K562 (cell line): Measurements from ENCODE around the gene KCNK2. TPM values are rescaled to one million over a fixed set of nuclear protein-coding genes. Genes with fewer than 3 reads are reported as not detected.

ENCODE experiments used
- ATAC-seq: fragments of 200-7000 bp; cut with Tn5 transposase; 3 replicates; pipeline ENCODE4 v1.9.1; 2020; ENCODE audit warnings: moderate library complexity
- BruUV-seq: library from RNA; stranded (reverse); fragments of 400-500 nt; replicated peaks from 2 replicates; lab custom pipeline; 2021; lab: Mats Ljungman, UMichigan
- CTCF ChIA-PET: fragments of 300-600 bp; formaldehyde crosslinking; extraction: SDS; loops from one replicate; lab custom pipeline; 2021; ENCODE audit warnings: low intra/inter-chr PET ratio; lab: Yijun Ruan, JAX
- POLR2A ChIA-PET: fragments of 300-600, 350-650 bp; sonication (Branson Sonifier 250); formaldehyde crosslinking; extraction: SDS; loops from one replicate; lab custom pipeline; 2021; ENCODE audit warnings: antibody characterized with exemption, inconsistent platforms; lab: Yijun Ruan, JAX
- DNase-seq, 4 experiments: peaks; one replicate each; pipeline versions ENCODE4 v3.0.0 to v3.0.0-alpha.2; 2011 to 2018; ENCODE audit warnings: low spot score in 3 of 4, mixed read lengths in 3 of 4; ENCODE audit errors: extremely low read depth in 1 of 4
- FAIRE-seq: peaks from 2 replicates; lab custom pipeline; 2011; peaks lifted over from hg19 to GRCh38; lab: Jason Lieb, UNC
- H2AFZ ChIP-seq: 2 replicates; pipeline ENCODE4 v1.6.0; 2011; ENCODE audit warnings: low read depth, low read length, control low read depth, inconsistent platforms
- H3K27ac ChIP-seq: fragments of 200-600 bp; 3 replicates; pipeline ENCODE4 v1.8.0; 2011; ENCODE audit warnings: low read depth, mild to moderate bottlenecking, control low read depth, inconsistent platforms, low read length, moderate library complexity, mixed read lengths; ENCODE audit errors: extremely low read depth
- H3K27me3 ChIP-seq, 2 experiments: fragments of 300-600 bp in 1 of 2; 2 replicates in 1 of 2; 3 replicates in 1 of 2; pipeline versions ENCODE4 v1.6.0 to v1.8.0; 2011; ENCODE audit warnings: inconsistent platforms in 2 of 2, low read length in 2 of 2, mild to moderate bottlenecking in 1 of 2, mixed read lengths in 1 of 2, moderate library complexity in 1 of 2; ENCODE audit not compliant: control insufficient read depth in 2 of 2, insufficient read depth in 2 of 2
- H3K36me3 ChIP-seq: fragments of 300-600 bp; 3 replicates; pipeline ENCODE4 v1.8.0; 2011; ENCODE audit warnings: mild to moderate bottlenecking, low read length, inconsistent platforms; ENCODE audit not compliant: control insufficient read depth, insufficient read depth
- H3K4me1 ChIP-seq, 2 experiments: fragments of 200-600 bp in 1 of 2; replicated peaks in 1 of 2; 2 replicates in 1 of 2; 3 replicates in 1 of 2; pipeline versions ENCODE4 v1.5.1 to v1.8.0; 2011; ENCODE audit warnings: inconsistent platforms in 2 of 2, low read length in 2 of 2, mild to moderate bottlenecking in 1 of 2, mixed read lengths in 1 of 2, moderate library complexity in 1 of 2; ENCODE audit not compliant: control insufficient read depth in 2 of 2, insufficient read depth in 2 of 2
- H3K4me2 ChIP-seq: 2 replicates; pipeline ENCODE4 v1.6.1; 2011; ENCODE audit warnings: low read length, control low read depth, inconsistent platforms, mixed read lengths; ENCODE audit not compliant: insufficient read depth
- H3K4me3 ChIP-seq: fragments of 200-600 bp; sonication (generic), shearing (Covaris generic); 2 replicates; pipeline ENCODE4 v1.5.1; 2016; ENCODE audit warnings: control low read depth, inconsistent platforms
- H3K79me2 ChIP-seq: fragments of 200-600 bp; 3 replicates; pipeline ENCODE4 v1.8.0; 2011; ENCODE audit warnings: low read length, inconsistent platforms; ENCODE audit not compliant: control insufficient read depth, insufficient read depth
- H3K9ac ChIP-seq, 2 experiments: 2 replicates each; pipeline versions ENCODE4 v1.6.0 to v1.6.1; 2011; ENCODE audit warnings: low read depth in 2 of 2, low read length in 2 of 2, control low read depth in 1 of 2, inconsistent platforms in 1 of 2, mild to moderate bottlenecking in 1 of 2, mixed read lengths in 1 of 2; ENCODE audit not compliant: insufficient read depth in 1 of 2
- H3K9me1 ChIP-seq: one replicate; pipeline ENCODE4 v1.6.0; 2011; ENCODE audit warnings: inconsistent platforms, mild to moderate bottlenecking, low read length, moderate library complexity; ENCODE audit not compliant: control insufficient read depth, insufficient read depth
- H3K9me3 ChIP-seq: replicated peaks from 2 replicates; pipeline ENCODE4 v1.5.1; 2011; ENCODE audit warnings: low read depth, low read length, inconsistent platforms; ENCODE audit not compliant: control insufficient read depth, insufficient read depth
- H4K20me1 ChIP-seq: replicated peaks from 2 replicates; pipeline ENCODE4 v1.6.1; 2011; ENCODE audit warnings: low read length, inconsistent platforms, mixed read lengths; ENCODE audit not compliant: control insufficient read depth, insufficient read depth
- ATF1 ChIP-seq, 2 experiments: fragments of 450-650 bp in 1 of 2; IDR thresholded peaks; 2 replicates each; pipeline ENCODE4 v1.6.1; 2016; ENCODE audit warnings: missing compliant biosample characterization in 1 of 2, missing genetic modification characterization in 1 of 2
- BDP1 ChIP-seq: IDR thresholded peaks from 3 replicates; pipeline ENCODE4 v1.6.1; 2011; ENCODE audit not compliant: insufficient read length, insufficient read depth
- CCAR2 ChIP-seq: fragments of 200-400 bp; formaldehyde crosslinking; IDR thresholded peaks from 2 replicates; pipeline ENCODE4 v1.6.1; 2017; ENCODE audit warnings: mild to moderate bottlenecking, low read depth, low read length
- ELF4 ChIP-seq: fragments of 450-650 bp; formaldehyde crosslinking; IDR thresholded peaks from 2 replicates; pipeline ENCODE4 v1.4.0; 2022; ENCODE audit warnings: missing genetic modification characterization
- HNRNPL ChIP-seq: fragments of 200-400 bp; formaldehyde crosslinking; IDR thresholded peaks from 2 replicates; pipeline ENCODE4 v1.6.1; 2017; ENCODE audit warnings: low read depth, mild to moderate bottlenecking, low read length
- ILK ChIP-seq: fragments of 450-650 bp; IDR thresholded peaks from 2 replicates; pipeline ENCODE4 v1.6.1; 2016; ENCODE audit warnings: missing genetic modification characterization, low read depth, mild to moderate bottlenecking, missing compliant biosample characterization, moderate library complexity, borderline replicate concordance
- NFATC3 ChIP-seq: fragments of 450-650 bp; IDR thresholded peaks from 2 replicates; pipeline ENCODE4 v1.6.1; 2017; ENCODE audit warnings: mild to moderate bottlenecking
- POLR2B ChIP-seq: fragments of 450-650 bp; IDR thresholded peaks from 2 replicates; pipeline ENCODE4 v1.6.1; 2018; ENCODE audit warnings: low read depth; ENCODE audit not compliant: partially characterized antibody
- PTBP1 ChIP-seq: fragments of 200-400 bp; formaldehyde crosslinking; IDR thresholded peaks from 2 replicates; pipeline ENCODE4 v1.6.1; 2017; ENCODE audit warnings: low read depth, low read length
- RBM15 ChIP-seq: fragments of 200-400 bp; formaldehyde crosslinking; IDR thresholded peaks from 2 replicates; pipeline ENCODE4 v1.6.1; 2018; ENCODE audit warnings: mild to moderate bottlenecking, low read length, moderate library complexity; ENCODE audit not compliant: insufficient read depth
- RHOXF2B ChIP-seq: fragments of 250-450 bp; sonication (Bioruptor Pico); conservative IDR thresholded peaks from 2 replicates; pipeline ENCODE4 v1.5.1; 2021
- SMARCE1 ChIP-seq: fragments of 450-650 bp; IDR thresholded peaks from 2 replicates; pipeline ENCODE4 v1.7.1; 2016; ENCODE audit warnings: mild to moderate bottlenecking
- TAL1 ChIP-seq: fragments of 450-650 bp; IDR thresholded peaks from 2 replicates; pipeline ENCODE4 v1.6.1; 2016; ENCODE audit warnings: mild to moderate bottlenecking
- TBL1XR1 ChIP-seq, 2 experiments: IDR thresholded peaks; 2 replicates each; pipeline ENCODE4 v1.6.1; 2012; ENCODE audit warnings: improper control_type of control experiment in 2 of 2, low read length in 2 of 2, mild to moderate bottlenecking in 1 of 2
- ZBED1 ChIP-seq: IDR thresholded peaks from 2 replicates; pipeline ENCODE4 v1.6.1; 2014
- ZFP1 ChIP-seq: fragments of 450-650 bp; formaldehyde crosslinking; IDR thresholded peaks from 2 replicates; pipeline ENCODE4 v1.4.0; 2020; ENCODE audit warnings: mild to moderate bottlenecking, mixed read lengths
- ZNF41 ChIP-seq: fragments of 250-450 bp; sonication (Bioruptor Pico); conservative IDR thresholded peaks from 2 replicates; pipeline ENCODE4 v1.4.0; 2020; ENCODE audit warnings: mild to moderate bottlenecking
- WGBS: fragments of 100-300 bp; shearing (Covaris generic); methylation state at CpG from one replicate; pipeline ENCODE4 v1.1.6; 2016; ENCODE audit warnings: low coverage, mixed read lengths; ENCODE audit not compliant: insufficient coverage; ENCODE audit errors: missing lambda C conversion rate; 5-methylcytosine and 5-hydroxymethylcytosine counted together
- in situ Hi-C: fragments of 300-500 bp; cut with MboI; formaldehyde crosslinking; loops from 4 replicates; pipeline ENCODE4 v1.15.0; 2018; ENCODE audit warnings: inconsistent platforms, mixed read lengths
- intact Hi-C: fragments of 100-400 bp; cut with micrococcal nuclease; formaldehyde crosslinking; loops from 2 replicates; pipeline ENCODE4 v1.14.2; 2022
- polyA plus RNA-seq, 8 experiments: library from polyadenylated mRNA; depleted of rRNA in 4 of 8; stranded (reverse) in 5 of 8; unstranded in 3 of 8; fragments of >200 nt; fragmentation: Nextera tagmentation in 2 of 8; fragmentation: Illumina TruSeq in 1 of 8; extraction: Ambion mirVana in 2 of 8; extraction: Trizol in 1 of 8; gene quantifications; 2 replicates each; pipeline versions ENCODE4 v1.2.1 to v1.2.3, GENCODE V29; 2011 to 2014; ENCODE audit warnings: inconsistent platforms in 1 of 8, missing spikeins in 1 of 8
- total RNA-seq, 7 experiments: library from RNA; depleted of rRNA in 6 of 7; stranded (reverse); fragments of >200 nt in 6 of 7; fragmentation: Illumina TruSeq in 2 of 7; extraction: Trizol in 2 of 7; gene quantifications; 2 replicates each; pipeline versions ENCODE4 v1.2.1 to v1.2.3, GENCODE V29; 2011 to 2021; ENCODE audit warnings: low replicate concordance in 1 of 7
- TF ChIP-seq, protein P1 (sequence below): fragments of 250-450 bp; sonication (Bioruptor Pico); IDR thresholded peaks from 2 replicates; pipeline ENCODE4 v1.5.0; 2021

KCNK2 gene
- total and polyA plus RNA-seq, 9 of the 15 experiments (the other 6 are each of a cell fraction or from before 2014, with no cell fraction given) = 0.04 to 0.13 (median 0.05) TPM; not detected in 3

DNA sequence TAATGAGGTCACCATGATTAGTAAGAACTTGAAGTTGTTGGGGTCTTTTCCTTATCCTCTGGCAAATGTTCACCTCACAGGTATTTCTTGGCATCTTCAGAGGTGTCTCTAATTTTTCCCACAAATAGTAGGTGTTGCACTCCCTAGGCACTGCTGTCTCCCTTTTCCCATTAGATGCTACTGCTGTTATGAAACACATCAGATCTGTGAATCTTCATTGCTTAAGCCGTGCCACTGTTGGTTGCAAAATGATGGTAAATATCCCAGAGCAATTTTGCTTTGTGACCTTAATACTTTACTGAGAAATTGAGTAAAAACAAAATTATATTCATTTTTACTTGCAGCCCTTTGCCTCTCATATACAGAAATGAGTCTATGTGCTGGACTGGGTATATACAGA, 169.6 kb downstream of the KCNK2 start:
- BruUV-seq = no TSS peak
- FAIRE-seq (no peak), ATAC-seq (no peak)

DNA sequence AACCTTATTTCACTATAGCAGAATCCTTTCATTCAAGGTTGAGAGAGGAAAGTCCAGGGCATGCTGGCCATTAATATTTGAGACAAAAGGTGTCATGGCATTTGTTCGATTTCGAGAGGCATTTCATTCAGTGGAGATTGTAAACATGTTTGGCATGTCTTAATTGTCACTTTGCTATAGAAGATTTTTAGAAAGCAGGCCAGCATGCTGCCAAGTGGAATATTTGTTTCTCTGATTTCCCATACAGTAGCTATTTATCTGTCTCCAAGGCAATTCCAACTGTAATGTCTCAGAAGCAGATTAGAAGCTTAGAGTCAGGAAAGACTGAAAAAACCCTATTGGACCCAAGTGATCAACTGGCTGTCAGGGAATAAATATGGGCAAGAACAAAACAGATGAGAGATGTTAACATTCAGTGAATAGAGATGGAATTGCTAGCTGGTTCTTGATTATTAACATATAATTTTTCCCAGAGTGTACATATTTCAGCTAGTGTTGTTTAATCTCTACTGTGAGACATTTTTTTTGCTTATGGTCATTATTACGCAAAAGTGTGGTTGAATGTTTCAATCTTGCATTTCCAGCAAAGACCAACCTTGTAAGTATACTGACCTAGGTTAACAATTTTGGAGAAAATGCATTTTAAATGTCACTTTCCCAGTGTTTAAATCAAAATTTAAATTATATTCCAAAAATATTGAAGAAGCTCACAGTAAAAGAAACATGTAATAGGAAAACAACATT, 174.6 kb downstream of the KCNK2 start:
- 0% methylated on average over 3 of the region's 3 CpGs for whole genome bisulfite sequencing
- ChIA-PET POLR2A (interaction anchor here (0.7 kb wide), 1 partner anchor 505 kb away, joined by 4 read pairs; no protein-coding TSS in a partner anchor), CTCF (no interaction called here)
- ATAC-seq (no peak), FAIRE-seq (no peak), DNase-seq (no peak)
- H3K79me2 ChIP-seq = no peaks in the 10 kb centered on the region
- H3K27me3 ChIP-seq = no peaks in the 10 kb centered on the region
- H3K9ac ChIP-seq = no peak overlapping the region
- no TSS peak for BruUV-seq
- no peak overlapping the region for H2AFZ ChIP-seq
- no peaks in the 10 kb centered on the region for H3K36me3 ChIP-seq
- in situ Hi-C loops (loop anchor here (10.0 kb wide), 1 partner anchor 1482 kb away; no protein-coding TSS in a partner anchor), intact Hi-C loops (no loop called here)
- no peaks in the 10 kb centered on the region for H3K9me3 ChIP-seq
- H3K4me3 ChIP-seq = no peak overlapping the region
- H3K27ac ChIP-seq = no peak overlapping the region
- no peaks in the 10 kb centered on the region for H4K20me1 ChIP-seq
- no peaks in the 10 kb centered on the region for H3K9me1 ChIP-seq
- no peaks in the 10 kb centered on the region for H3K4me1 ChIP-seq
- TF ChIP-seq ATF1 (CRISPR knock-in tag; IDR thresholded peaks at IDR 0.05) (no peak), ATF1 (tag; IDR thresholded peaks at IDR 0.05) (no peak), BDP1 (no peak), ELF4 (no peak), HNRNPL (no peak), RBM15 (no peak), SMARCE1 (no peak), ILK (no peak), TBL1XR1 (IDR thresholded peaks at IDR 0.05; ENCODE audit: low read length in 2 of 2) (no peak), CCAR2 (no peak), ZBED1 (no peak), POLR2B (no peak), TAL1 (no peak), ZFP1 (no peak), NFATC3 (no peak), RHOXF2B (CRISPR knock-in tag) (no peak), ZNF41 (CRISPR knock-in tag) (no peak)
- TF ChIP-seq, protein P1, sequence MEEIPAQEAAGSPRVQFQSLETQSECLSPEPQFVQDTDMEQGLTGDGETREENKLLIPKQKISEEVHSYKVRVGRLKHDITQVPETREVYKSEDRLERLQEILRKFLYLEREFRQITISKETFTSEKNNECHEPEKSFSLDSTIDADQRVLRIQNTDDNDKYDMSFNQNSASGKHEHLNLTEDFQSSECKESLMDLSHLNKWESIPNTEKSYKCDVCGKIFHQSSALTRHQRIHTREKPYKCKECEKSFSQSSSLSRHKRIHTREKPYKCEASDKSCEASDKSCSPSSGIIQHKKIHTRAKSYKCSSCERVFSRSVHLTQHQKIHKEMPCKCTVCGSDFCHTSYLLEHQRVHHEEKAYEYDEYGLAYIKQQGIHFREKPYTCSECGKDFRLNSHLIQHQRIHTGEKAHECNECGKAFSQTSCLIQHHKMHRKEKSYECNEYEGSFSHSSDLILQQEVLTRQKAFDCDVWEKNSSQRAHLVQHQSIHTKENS = no peak
- TF ChIP-seq, all 486 proteins: peak for 0
- no peak overlapping the region for H3K4me2 ChIP-seq

More for the DNA sequence above, 169.6 kb downstream of the KCNK2 start:
- Histone ChIP-seq H3K36me3 (no peaks in the 10 kb centered on the region), H2AFZ (no peak overlapping the region), H3K27ac (no peak overlapping the region), H3K4me3 (no peak overlapping the region), H3K4me2 (no peak overlapping the region), H3K4me1 (no peaks in the 10 kb centered on the region), H3K9me3 (no peaks in the 10 kb centered on the region), H3K79me2 (no peaks in the 10 kb centered on the region), H3K27me3 (no peaks in the 10 kb centered on the region), H4K20me1 (no peaks in the 10 kb centered on the region), H3K9ac (no peak overlapping the region), H3K9me1 (no peaks in the 10 kb centered on the region)
- no peak for TF ChIP-seq PTBP1
- intact Hi-C loops (no loop called here), in situ Hi-C loops (loop anchor here (10.0 kb wide), 1 partner anchor 1477 kb away; no protein-coding TSS in a partner anchor)
- 0% methylated on average over 1 of the region's 1 CpG for WGBS
- POLR2A ChIA-PET = no interaction called here
- CTCF ChIA-PET = no interaction called here
- no peak for DNase-seq
